Prostate gland (tissue), 2 donors: ENCODE measurements around the gene MYD88.

Experiments
- CTCF ChIP-seq, 4 experiments: fragments of 200-600 bp in 2 of 4; fragments of 450-650 bp in 2 of 4; sonication (generic) in 2 of 4; IDR thresholded peaks; 1 replicate in 3 of 4; 2 replicates in 1 of 4; pipeline ENCODE4 v1.5.1; 2016 to 2019; ENCODE audit warnings: antibody characterized with exemption in 4 of 4, mild to moderate bottlenecking in 2 of 4, moderate library complexity in 2 of 4
- POLR2AphosphoS5 ChIP-seq: sonication (generic); formaldehyde crosslinking; IDR thresholded peaks from one replicate; pipeline ENCODE4 v1.6.1; 2017; ENCODE audit warnings: antibody characterized with exemption

GRCh38 chr3:38125305-38126120 is 12.9 kb upstream of the MYD88 start:
- TF ChIP-seq POLR2AphosphoS5 (no peak), CTCF (IDR thresholded peaks at IDR 0.05) (no peak)
